T-helper 2 cell (primary cell): Measurements from ENCODE around the gene ZSCAN10.
A peak's percentile ranks its signal among the peaks of the same experiment; 100 is the strongest.

Experiments
- DNase-seq, 5 experiments: peaks; one replicate each; pipeline versions ENCODE4 v3.0.0 to v3.0.0-alpha.2; 2012 to 2022

ZSCAN10 gene

DNA sequence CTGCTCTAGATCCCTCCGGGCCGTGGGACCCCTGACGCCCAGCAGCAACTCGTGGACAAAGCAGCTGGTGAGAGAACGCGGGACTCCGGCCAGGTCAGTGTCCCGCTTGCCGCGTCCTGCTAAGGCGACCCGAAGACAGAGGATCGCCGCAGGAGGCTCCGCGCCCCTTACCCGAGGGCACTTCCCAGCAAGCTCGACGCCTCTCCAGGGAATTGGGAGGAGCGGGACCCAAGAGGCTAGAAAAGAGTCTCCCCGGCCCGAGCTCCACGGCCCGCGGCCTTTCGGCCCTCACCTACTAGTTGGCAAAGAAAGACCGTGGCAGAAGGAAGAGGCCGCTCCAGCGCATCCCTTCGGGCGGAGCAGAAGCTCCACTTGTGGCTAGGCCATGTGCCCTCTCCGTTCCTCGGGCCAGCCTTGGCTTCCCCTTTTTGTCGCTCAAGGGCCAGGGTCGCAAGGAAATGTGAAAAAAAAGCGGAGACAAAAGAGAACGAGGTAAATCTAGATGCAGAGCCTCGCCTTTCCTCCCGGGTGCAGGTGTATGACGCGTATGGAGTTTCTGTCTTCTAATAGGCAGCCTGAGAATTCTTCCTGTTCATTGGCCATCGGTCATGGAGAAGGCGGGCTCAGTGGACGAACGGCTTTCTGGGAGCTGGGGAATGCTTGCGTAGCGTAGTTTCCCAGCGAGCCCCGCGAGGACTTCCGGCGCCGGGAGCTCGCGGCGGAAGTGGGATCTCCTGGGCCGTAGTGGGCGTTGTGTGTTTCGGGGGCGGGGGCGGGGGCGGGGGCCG, 35.4 kb upstream of the ZSCAN10 start, which contains the start of gene ZNF213:
ZNF213 (plus strand) TSS at position 692 of the 788 bp plus-strand sequence. CDS start 2,252 bp downstream, outside the sequence.
- DNase-seq, result peak; percentile 76 to 99 (median 90)

DNA sequence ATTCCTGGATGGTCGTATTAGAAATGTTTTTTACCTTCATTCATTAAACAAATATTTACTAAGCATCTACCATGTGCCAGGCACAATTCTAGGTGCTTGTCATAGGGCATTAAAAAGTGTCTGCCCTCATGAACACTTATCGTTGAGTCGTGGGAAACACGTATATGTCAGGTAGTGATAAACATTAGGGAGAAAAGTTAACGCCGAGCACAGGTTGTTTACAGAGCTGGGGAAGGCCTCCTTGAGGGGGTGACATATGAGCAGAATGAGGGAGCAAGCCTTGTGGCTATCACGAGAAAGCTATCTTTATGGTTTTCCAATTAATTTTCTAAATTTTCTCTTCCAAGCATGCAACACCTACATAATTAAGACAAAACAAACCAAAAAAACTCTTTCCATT, 34.8 kb upstream of the ZSCAN10 start:
- DNase-seq, result no peak

DNA sequence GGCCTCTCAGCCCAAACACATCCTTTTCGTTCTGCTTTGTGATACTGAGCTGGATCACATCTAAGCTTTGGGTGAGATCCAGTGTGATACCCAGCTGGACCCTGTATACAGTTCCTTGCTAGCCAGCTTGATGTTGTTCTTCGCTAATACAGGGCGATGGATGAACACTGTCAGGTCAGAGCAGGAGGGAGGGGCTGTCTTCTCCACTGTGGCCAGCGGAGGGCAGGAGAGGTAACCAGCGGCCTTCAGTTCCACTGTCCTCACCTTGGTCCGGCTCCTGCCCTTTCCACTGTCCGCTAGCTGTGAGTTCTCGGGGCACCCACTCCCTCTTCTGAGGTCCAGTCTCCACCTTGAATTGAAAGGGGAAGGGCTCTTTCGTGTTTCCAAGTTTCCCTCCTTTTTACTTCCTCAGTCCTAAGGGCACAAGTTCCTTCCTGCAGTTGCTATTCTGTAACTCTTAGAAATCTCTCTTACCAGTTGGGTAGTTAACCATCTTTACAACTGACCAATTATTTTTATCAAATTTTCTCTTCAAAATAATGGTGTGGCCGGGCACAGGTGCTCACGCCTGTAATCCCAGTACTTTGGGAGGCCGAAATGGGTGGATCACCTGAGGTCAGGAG, 32.8 kb upstream of the ZSCAN10 start:
- DNase-seq, result peak in 1 of 5 experiments; percentile 43

DNA sequence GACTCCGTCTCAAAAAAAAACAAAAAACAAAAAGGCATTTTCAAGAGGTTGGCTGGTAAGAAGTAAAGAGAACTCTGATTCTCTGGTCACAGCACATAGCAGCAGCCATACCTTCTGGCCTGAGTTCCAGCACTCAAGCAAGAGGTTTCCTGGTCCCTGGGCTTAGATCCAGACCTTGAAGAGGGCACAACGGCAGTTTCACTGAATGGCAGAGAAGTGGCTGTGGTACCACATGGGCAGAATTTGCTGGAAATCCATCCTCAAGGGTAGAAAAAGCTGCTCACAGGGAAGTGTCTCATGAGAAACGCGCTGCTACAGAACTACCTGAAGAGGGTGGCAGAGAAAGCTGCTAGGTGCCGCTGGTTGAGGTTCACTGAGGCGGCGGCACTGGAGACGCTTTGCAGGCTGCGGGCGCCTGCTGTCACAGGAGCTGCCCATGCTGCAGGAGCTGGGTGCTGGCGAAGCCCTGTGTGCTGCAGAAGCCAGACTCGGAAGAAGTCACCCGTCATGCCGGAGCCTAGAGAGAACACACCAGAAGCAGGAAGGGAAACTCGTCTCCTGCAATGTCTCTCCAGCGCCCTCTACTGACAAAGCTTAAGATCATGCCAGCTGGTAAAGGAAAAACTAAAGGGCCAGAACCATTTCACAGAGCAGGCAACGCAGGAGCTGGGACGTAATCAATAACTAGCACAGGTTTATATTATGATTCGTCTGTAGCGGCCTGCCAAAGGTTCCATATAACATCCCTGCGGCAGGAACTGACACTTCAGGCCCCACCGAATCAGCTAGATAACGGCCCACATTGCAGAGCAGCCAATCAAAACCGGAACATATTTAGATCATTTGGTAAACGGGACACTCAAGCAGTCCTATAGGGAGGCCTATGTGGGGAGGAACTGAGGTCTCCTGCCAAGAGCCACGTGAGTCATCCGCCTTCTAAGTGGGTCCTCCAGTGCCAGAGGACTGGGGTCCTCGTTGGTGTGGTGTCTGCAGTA, 30.3 kb upstream of the ZSCAN10 start:
- peak; percentile 37 to 94 (median 67) for DNase-seq

DNA sequence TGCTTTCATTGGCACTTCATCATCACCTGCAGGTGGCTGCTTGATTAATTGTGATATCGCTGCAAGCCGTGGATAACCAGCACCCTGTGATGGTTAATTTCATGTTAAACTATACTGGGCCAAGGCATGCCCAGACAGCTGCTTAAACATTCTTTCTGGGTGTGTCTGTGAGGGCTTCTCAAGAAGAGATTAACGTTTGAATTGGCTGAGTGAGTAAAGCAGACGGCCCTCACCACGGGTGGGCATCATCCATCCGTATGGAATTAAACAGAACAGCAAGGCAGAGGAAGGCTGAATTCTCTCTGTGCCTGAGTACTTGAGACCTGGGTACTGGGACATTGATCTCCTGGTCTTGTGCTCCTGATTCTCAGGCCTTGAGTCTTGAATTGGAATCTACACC, 28.7 kb upstream of the ZSCAN10 start:
- no peak for DNase-seq

DNA sequence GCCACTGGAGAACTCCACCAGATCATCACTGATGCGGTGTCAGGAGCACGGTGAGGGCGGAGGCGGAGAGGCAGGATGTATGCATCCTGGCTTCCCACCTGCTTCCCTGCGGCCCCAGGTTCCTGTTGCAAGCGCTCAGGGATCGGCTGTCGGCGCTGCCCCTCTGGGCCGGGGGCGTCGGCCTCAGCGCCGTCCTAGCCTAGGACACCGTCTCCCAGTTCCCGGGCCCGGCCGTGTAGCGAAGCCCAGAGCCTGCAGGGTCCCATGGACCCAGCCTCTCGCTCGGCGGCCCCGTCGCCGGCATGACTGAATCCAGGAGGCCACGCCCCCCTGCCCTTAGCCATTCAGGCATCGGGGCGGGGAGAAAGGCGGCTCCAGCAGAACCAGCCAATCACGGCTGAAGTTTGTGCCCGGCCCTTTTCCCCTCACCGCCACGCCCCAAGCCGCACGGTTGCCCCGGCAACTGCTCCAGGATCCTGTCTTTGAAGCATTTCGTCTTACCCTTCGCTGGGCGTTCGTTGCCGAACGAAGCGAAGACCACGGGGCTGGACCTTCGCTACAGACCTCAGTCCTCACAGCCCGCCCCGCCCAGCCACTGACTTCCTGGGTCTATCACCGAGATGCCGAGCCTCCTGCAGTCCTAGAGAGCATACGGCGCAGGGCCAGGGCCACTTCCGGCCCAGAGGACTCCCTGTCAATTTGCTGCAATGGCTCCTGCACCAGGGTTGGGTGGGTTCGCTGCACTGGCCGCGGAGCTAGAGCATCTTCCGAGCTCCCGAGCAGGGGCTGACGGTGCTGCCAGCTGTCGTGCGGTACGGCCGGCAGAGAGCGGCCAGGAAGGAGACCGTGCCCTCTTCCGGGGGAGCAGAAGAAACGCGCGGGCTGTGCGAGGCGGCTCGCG, 25.1 kb upstream of the ZSCAN10 start:
- DNase-seq, result peak; percentile 91 to 97 (median 95)

DNA sequence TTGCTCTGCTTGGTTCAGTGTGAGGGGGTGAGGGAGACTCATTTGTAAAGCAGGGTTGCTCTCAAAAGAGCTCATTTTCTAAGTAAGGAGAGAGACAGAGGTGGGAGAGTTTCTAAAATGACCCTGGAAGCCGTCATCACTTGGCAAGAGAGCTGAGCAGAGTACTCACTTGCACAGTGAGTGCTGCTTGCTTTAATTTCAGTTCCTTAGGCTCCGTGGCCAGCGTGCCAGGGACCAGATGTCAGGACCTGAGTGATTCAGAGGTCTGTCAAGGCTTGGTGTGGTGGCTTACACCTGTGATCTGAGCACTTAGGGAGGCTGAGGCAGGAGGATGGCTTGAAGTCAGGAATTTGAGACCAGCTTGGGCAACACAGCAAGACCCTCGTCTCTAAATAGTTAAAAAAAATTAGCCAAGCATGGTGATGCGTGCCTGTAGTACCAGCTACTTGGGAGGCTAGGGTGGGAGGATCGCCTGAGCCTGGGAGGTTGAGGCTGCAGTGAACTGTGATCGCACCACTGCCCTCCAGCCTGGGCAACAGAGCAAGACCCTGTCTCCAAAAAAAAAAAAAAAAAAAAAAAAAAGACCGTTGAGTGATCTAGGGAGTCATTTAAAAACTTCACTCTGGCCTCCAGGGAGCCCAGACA, 24.0 kb upstream of the ZSCAN10 start:
- DNase-seq, result no peak

DNA sequence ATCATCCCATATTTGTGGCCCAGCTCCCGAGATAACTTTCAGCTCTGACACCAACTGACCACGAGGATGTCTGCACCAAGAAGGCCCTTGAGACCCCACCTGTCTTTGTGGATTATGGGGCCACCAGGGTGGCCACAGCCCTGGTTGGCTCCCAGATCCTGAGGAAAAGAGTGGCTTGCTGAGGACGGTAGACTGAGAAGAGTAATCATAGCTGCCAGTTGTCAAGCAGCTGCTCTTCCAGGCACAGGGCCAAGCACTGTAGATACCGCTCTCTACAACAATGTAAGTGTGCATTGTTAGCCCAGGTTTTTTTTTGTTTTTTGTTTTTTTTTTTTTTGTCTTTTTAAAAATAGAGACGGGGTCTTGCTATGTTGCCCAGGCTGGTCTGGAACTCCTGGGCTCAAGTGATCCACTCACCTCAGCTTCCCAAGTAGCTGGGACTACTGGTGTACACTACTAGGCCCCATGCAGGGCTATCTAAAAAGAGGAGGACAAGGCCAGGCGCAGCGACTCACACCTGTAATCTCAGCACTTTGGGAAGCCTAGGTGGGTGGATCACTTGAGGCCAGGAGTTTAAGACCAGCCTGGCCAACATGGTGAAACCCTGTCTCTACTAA, 22.9 kb upstream of the ZSCAN10 start:
- no peak for DNase-seq

DNA sequence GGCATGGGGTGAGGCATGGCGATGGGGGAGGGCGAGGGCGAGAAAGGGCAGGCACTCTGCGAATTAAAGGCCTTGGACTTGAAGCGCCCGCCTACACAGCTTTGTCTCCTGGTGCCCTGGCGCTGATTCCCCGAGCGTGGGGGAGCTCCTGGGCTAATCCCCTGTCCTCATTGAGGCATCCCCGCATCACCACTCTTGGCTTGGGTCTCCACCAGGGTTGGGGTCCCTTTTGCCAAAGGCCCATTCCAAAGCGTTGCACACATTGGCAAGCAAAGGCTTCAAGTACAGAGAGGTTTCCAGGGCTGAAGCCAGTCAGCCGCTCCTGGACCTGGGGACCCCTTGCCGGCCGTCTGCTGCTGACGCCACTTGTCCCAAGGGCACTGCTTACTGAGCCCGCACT, 21.3 kb upstream of the ZSCAN10 start:
- no peak for DNase-seq

DNA sequence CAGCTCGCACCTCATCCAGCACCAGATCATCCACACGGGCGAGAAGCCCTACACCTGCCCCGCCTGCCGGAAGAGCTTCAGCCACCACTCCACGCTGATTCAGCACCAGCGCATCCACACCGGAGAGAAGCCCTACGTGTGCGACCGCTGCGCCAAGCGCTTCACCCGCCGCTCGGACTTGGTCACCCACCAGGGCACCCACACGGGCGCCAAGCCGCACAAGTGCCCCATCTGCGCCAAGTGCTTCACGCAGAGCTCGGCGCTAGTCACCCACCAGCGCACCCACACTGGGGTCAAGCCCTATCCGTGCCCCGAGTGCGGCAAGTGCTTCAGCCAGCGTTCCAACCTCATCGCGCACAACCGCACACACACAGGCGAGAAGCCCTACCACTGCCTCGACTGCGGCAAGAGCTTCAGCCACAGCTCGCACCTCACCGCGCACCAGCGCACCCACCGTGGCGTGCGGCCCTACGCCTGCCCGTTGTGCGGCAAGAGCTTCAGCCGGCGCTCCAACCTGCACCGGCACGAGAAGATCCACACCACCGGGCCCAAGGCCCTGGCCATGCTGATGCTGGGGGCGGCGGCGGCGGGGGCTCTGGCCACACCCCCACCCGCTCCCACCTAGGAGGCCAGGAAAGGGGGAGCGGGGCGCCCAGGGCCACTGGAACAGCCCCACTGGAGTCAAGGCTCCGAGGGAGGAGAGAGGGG, 20.8 kb upstream of the ZSCAN10 start:
- DNase-seq, result no peak

DNA sequence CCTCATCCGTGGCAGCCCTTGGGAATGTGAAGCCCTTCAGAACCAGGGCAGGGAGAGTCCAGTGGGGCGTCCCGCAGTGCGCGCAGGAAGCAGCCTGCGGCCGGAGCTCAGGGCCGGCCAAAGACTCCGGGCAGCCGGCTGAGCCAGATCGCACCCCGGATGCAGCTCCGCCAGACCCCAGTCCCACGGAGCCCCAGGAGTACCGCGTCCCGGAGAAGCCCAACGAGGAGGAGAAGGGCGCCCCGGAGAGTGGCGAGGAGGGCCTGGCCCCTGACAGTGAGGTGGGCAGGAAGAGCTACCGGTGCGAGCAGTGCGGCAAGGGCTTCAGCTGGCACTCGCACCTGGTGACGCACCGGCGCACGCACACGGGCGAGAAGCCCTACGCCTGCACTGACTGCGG, 20.2 kb upstream of the ZSCAN10 start:
- DNase-seq, result no peak

DNA sequence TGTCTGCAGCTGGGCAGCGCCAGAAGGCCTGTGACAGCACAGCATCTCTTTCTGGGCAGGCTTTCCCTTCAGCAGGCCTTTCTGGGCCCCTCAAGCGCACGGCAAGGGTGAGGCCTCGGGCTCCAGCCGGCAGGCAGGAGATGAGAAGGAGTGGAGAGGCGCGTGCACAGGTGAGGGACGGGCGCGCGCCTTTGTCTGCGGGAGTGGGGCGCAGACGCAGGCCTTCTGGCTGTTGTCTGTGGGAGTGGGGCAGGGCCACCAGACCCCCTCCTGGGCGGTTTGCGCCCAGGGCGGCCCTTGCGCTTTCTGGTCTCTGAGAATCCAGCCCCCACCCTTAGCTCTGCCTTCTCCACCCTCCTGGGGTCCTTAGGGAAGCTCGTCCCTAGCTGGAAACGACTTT, 19.8 kb upstream of the ZSCAN10 start:
- DNase-seq, result no peak

DNA sequence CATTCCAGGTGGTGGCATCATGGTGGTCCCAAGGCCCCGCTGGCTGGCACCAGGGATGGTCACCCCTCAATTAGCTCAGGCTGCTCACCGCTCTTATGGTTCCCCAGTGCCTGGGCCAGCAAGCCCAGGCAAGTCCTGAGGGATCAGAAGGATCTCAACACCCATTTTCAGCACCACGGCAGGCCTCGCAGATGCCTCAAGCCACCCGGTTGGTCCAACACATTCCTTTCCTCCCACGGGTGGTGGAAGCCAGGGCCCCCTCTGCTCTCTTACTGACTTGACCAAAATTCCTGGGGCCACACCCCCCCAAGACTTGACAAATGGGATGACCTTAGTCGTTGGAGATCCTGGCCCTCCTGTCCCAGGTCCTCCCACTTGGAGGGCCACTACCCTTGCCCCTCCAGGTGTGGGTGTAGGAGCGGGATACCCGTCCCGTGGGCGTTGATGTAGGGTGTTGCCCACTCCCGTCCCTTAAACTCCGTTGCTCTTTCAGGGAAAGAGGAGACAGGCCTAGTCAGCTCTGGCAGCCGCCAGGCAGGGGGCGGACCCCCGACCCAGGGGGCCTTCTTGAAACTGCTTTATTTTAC, 19.2 kb upstream of the ZSCAN10 start:
- DNase-seq, result no peak

DNA sequence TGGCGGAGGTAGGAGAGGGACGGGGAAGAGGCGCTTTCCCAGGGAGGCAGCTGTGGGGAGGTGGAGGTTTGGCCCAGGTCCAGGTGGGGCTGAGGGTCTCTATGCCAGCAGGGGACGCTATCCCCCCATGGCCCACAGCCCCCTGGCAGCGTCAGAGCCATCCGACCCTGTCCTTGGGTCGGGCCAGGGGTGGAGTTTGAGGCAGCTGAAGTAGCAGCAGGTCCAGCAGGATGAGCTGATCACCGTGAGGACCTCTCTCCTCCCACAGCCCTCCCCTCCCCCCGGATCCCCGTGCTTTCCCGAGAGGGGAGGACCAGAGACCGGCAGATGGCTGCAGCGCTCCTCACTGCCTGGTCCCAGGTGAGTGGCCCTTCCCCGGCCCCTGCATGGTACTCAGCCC, 16.5 kb upstream of the ZSCAN10 start:
- DNase-seq, result no peak

DNA sequence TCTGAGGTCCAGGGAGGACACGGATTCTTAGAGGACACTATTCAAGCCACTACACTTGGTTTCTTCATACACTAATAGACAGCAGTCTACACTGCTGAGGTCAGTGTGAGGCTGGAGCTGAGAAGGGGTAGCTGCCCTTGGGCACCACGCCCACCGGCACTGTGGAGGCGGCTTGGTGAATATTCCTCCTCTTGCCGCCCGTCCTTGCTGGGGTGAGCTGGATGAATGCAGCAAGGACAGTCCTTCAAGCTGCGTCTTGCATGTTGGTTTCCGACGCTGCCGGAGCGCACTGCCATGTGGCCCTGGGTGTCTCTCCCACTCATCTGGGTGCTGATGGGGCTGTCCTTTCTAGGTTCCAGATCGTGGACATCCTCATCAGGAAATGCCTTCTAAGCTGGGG, 15.9 kb upstream of the ZSCAN10 start:
- DNase-seq, result no peak

DNA sequence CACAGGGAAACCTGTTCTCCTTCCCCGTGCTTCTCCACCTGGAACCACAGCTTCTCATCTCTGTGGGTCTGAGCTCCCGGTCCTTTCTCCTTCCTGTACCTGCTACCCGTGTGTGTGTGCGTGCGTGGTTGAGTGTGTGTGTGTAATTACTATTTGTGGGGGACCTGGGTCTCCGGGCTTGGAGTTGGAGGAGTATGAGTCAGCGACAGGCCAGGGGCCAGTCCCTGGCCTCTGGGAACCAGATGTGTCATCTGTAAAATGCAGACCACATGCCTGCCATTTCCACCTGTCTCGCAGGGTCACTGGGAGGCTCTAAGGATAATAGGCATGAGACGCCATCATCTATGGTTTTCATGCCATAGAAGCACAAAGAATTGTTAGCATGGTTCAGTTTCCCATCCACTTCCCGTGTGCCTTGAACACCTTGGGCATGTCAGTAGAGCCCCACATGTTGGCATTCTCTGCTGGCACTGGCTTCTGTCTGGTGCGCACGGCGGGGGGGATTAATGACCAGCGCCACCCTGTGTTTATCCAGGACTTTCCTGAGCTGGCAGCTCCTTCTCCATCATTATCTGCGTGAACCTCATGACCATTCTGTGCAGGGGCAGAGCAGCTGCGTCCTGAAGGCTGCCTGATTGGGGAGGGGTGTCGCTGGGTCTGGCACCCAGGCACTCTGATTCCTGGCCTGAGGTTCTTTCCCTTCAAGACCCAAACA, 14.8 kb upstream of the ZSCAN10 start:
- DNase-seq, result no peak

DNA sequence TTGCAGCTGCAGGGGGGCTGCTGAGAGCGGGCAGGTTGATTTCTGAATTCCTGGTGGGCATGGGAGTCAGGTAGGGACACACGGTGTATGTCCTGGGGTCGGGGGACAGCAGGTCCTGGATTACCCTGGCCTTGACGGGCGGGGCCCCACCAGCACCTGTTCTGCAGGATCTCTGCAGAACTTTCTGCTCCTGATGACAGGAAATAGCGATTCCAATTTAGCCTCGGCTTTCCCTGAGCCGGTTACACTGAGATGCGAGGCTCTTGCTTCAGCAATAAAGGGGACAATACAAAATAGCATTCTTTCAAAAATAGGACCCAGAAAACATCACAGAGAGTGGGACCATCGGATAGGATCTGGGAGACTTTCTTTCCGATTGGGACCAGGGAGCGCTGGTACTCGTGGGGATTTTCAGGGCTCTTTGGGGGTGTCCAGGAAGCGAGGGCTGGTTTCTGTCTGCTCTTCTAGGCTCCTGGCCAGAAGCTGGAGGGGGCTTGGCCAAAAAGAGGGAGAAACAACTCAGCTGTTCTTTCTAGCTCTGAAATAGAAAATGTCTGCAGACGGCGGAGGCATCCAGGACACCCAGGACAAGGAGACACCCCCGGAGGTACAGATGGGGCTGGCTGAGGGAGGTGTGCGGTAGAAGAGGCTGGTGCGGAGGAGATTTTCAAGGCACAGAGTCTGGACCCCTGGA, 13.9 kb upstream of the ZSCAN10 start:
- no peak for DNase-seq

DNA sequence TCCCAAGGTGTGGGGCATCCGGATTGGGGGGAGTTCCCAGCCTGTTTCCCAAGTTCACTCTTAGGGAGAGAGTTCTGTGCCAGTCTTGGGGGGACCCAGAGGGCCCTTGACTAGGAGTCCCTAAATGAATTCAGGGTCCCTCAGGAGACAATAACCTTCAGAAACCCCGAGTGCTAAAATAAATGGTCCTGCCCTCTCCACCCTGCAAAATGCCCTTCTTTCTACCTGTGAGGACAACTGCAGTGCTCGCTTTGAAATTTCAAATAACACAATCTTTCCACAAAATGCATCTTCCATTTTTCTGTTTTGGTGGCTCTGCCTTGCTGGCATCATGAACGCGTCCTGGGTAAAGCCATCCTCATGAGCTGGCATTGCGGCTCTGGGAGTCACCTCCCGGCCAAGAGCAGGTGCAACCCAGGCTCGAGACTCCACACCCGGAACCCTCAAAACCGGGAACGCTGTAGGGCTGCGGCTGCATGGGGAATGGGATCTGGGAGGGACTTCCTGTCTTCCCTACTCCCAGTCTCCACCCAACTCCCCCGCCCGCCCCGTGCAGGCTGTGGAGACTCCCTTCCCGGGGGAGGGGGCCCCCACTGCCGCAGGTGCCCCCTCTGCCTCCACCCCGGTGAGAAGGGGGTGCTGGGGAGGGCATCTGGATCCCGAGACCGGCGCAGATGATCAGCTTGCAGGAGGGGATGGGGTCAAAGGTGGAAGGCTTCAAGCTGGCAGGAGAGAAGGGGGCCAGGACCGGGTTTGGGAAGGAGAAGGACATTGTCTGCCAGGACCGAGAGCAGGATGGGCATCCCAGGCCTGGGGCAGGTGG, 13.2 kb upstream of the ZSCAN10 start, which contains the start of gene ZNF205:
ZNF205 (plus strand) TSS at position 529 of the 823 bp plus-strand sequence. CDS start 845 bp downstream, outside the sequence.
- no peak for DNase-seq
